ENCODE results near the gene CCS.

GRCh38 chr11:66580803-66581202 lies 12.2 kb upstream of the CCS start:
- TF ChIP-seq CTCF (conservative IDR thresholded peaks at IDR 0.05; ENCODE audit: low read length) = no peak
- TF ChIP-seq EZH2phosphoT487 (IDR thresholded peaks at IDR 0.05; ENCODE audit: borderline replicate concordance, low read depth, low read length) = no peak
